OCI-LY7 (cell line): ENCODE measurements around the gene LSMEM2. TPM values are rescaled to one million over a fixed set of nuclear protein-coding genes. Genes with fewer than 3 reads are reported as not detected.

Experiments used
- BruUV-seq: library from RNA; stranded (reverse); fragments of 400-500 nt; replicated peaks from 2 replicates; lab custom pipeline; 2021; lab: Mats Ljungman, UMichigan
- CTCF ChIA-PET: fragments of 300-600 bp; sonication (Branson Sonifier 250); formaldehyde crosslinking; loops from one replicate; lab custom pipeline; 2022; ENCODE audit warnings: antibody characterized with exemption; ENCODE audit not compliant: unreplicated experiment; lab: Charles Lee
- POLR2A ChIA-PET: fragments of 300-600 bp; sonication (Branson Sonifier 250); formaldehyde crosslinking; loops from one replicate; lab custom pipeline; 2022; ENCODE audit warnings: antibody characterized with exemption; lab: Charles Lee
- DNase-seq: peaks from one replicate; pipeline ENCODE4 v3.0.0-alpha.2; 2015; ENCODE audit warnings: low spot score
- H2AFZ ChIP-seq: fragments of 200-600 bp; sonication (generic), shearing (Covaris generic); 2 replicates; pipeline ENCODE4 v1.6.1; 2014; ENCODE audit warnings: mild to moderate bottlenecking, antibody characterized with exemption, low read length, moderate library complexity
- H3K27ac ChIP-seq: fragments of 200-600 bp; sonication (generic); 2 replicates; pipeline ENCODE4 v1.5.1; 2014; ENCODE audit warnings: mixed run types, low read depth, mild to moderate bottlenecking, moderate library complexity, low read length, inconsistent platforms; ENCODE audit not compliant: poor library complexity, severe bottlenecking
- H3K36me3 ChIP-seq: fragments of 200-600 bp; sonication (generic); 2 replicates; pipeline ENCODE4 v1.6.1; 2014; ENCODE audit warnings: mild to moderate bottlenecking, antibody characterized with exemption, low read length, moderate library complexity, mixed read lengths; ENCODE audit not compliant: insufficient read depth
- H3K4me1 ChIP-seq: fragments of 200-600 bp; sonication (generic); 2 replicates; pipeline ENCODE4 v1.5.1; 2014; ENCODE audit warnings: mild to moderate bottlenecking, low read length; ENCODE audit not compliant: insufficient read depth, poor library complexity, severe bottlenecking
- H3K4me2 ChIP-seq: fragments of 200-600 bp; sonication (generic); 2 replicates; pipeline ENCODE4 v1.6.1; 2014; ENCODE audit warnings: mild to moderate bottlenecking, low read length
- H3K4me3 ChIP-seq: fragments of 200-600 bp; sonication (generic); 2 replicates; pipeline ENCODE4 v1.5.1; 2014; ENCODE audit warnings: mild to moderate bottlenecking, low read depth, low read length; ENCODE audit not compliant: poor library complexity, severe bottlenecking
- H3K79me2 ChIP-seq: fragments of 200-600 bp; sonication (generic); 2 replicates; pipeline ENCODE4 v1.6.1; 2016; ENCODE audit warnings: low read depth, mild to moderate bottlenecking, low read length, moderate library complexity, mixed read lengths; ENCODE audit not compliant: insufficient read depth
- H3K9me2 ChIP-seq: fragments of 200-600 bp; sonication (generic); 2 replicates; pipeline ENCODE4 v1.6.1; 2016; ENCODE audit warnings: mild to moderate bottlenecking, low read length, mixed read lengths; ENCODE audit not compliant: insufficient read depth
- H3K9me3 ChIP-seq: fragments of 200-600 bp; sonication (generic); 2 replicates; pipeline ENCODE4 v1.6.1; 2014; ENCODE audit warnings: mild to moderate bottlenecking, mixed run types, low read length, mixed read lengths
- H4K20me1 ChIP-seq: fragments of 200-600 bp; sonication (generic); 2 replicates; pipeline ENCODE4 v1.6.1; 2014; ENCODE audit warnings: mild to moderate bottlenecking, antibody characterized with exemption, low read length, moderate library complexity, mixed read lengths; ENCODE audit not compliant: insufficient read depth
- CTCF ChIP-seq: fragments of 200-600 bp; sonication (generic); conservative IDR thresholded peaks from 2 replicates; pipeline ENCODE4 v1.5.1; 2014; ENCODE audit warnings: mild to moderate bottlenecking, antibody characterized with exemption, low read length, moderate library complexity, mixed read lengths
- EZH2phosphoT487 ChIP-seq: fragments of 200-600 bp; sonication (generic); IDR thresholded peaks from 2 replicates; pipeline ENCODE4 v1.6.1; 2018; ENCODE audit warnings: low read depth, borderline replicate concordance, mild to moderate bottlenecking, mixed run types, antibody characterized with exemption, low read length, moderate library complexity, mixed read lengths
- intact Hi-C: fragments of 100-400 bp; cut with micrococcal nuclease; formaldehyde crosslinking; loops from one replicate; pipeline ENCODE4 v1.10.0; 2022; ENCODE audit not compliant: unreplicated experiment
- total RNA-seq, 2 experiments: library from RNA; depleted of rRNA in 1 of 2; stranded (reverse); fragments of >200 nt in 1 of 2; shearing (Covaris generic) in 1 of 2; gene quantifications; 2 replicates each; pipeline ENCODE4 v1.2.3, GENCODE V29; 2014 to 2022

Gene LSMEM2
- total RNA-seq, 2 experiments from 2014 or later, result not detected

GRCh38 chr3:50297896-50298725, 19.2 kb downstream of the LSMEM2 start:
- H3K9me2 ChIP-seq, result no peaks in the 10 kb centered on the region
- no peak overlapping the region; the same call in 1 of the 2 replicates for H2AFZ ChIP-seq
- intact Hi-C loops, result loop anchor here (2.0 to 5.0 kb wide), 2 partner anchors 39 to 51 kb away; no protein-coding TSS in a partner anchor
- H3K4me1 ChIP-seq, result peaks cover 21% of the 10 kb centered on the region
- POLR2A ChIA-PET, result interaction anchor here (0.6 to 2.4 kb wide), 3 partner anchors 20 to 39 kb away, joined by 3 to 13 read pairs (median 8); no protein-coding TSS in a partner anchor
- peak overlapping the region; percentile 91 for H3K4me2 ChIP-seq
- TF ChIP-seq CTCF, result no peak
- TF ChIP-seq EZH2phosphoT487, result no peak
- no peaks in the 10 kb centered on the region for H4K20me1 ChIP-seq
- BruUV-seq, result no TSS peak
- CTCF ChIA-PET, result interaction anchor here (1.5 kb wide), 1 partner anchor 39 kb away, joined by 5 read pairs; no protein-coding TSS in a partner anchor
- no peaks in the 10 kb centered on the region for H3K79me2 ChIP-seq
- no peak for DNase-seq
- no peaks in the 10 kb centered on the region for H3K36me3 ChIP-seq
- H3K4me3 ChIP-seq, result peak overlapping the region; percentile 78
- H3K27ac ChIP-seq, result no peak overlapping the region
- no peaks in the 10 kb centered on the region for H3K9me3 ChIP-seq

GRCh38 chr3:50298836-50299637, 20.1 kb downstream of the LSMEM2 start, which contains the start of the genes HYAL3 and NAA80:
Gene HYAL3, minus strand, starts transcription at chr3:50299405. Its CDS starts 3,803 bp downstream, at chr3:50295602.
Gene NAA80, minus strand, starts transcription at chr3:50299405. Its CDS starts 1,942 bp downstream, at chr3:50297463.
- peak within 1 kb of the TSS; percentile 78 for H3K4me3 ChIP-seq
- H3K9me3 ChIP-seq, result no peaks in the 10 kb centered on the region
- no peaks in the 10 kb centered on the region for H3K9me2 ChIP-seq
- no peak for TF ChIP-seq EZH2phosphoT487
- peak; percentile 59; the same call in 1 of the 2 replicates for TF ChIP-seq CTCF
- peak within 1 kb of the TSS; percentile 91 for H3K4me2 ChIP-seq
- BruUV-seq, result no TSS peak
- H3K27ac ChIP-seq, result peak within 1 kb of the TSS; percentile 58
- POLR2A ChIA-PET, result interaction anchor here (0.6 to 2.4 kb wide), 9 partner anchors 15 to 1086 kb away, joined by 3 to 13 read pairs (median 3); partner anchors contain the start of genes MANF and TUSC2
- intact Hi-C loops, result loop anchor here (1.0 to 5.0 kb wide), 3 partner anchors 25 to 52 kb away; no protein-coding TSS in a partner anchor
- H3K36me3 ChIP-seq, result no peaks in the 10 kb centered on the region
- DNase-seq, result peak; percentile 99
- peaks cover 19% of the 10 kb centered on the region for H3K4me1 ChIP-seq
- peak within 1 kb of the TSS; percentile 85 for H2AFZ ChIP-seq
- CTCF ChIA-PET, result interaction anchor here (0.5 to 1.5 kb wide), 4 partner anchors 29 to 80 kb away, joined by 3 to 7 read pairs (median 4); partner anchors contain the start of gene TUSC2
- no peaks in the 10 kb centered on the region for H3K79me2 ChIP-seq
- no peaks in the 10 kb centered on the region for H4K20me1 ChIP-seq
